Type B pancreatic cell (in vitro differentiated cells): Measurements from ENCODE around the gene RASAL2. TPM values are rescaled to one million over a fixed set of nuclear protein-coding genes. Genes with fewer than 3 reads are reported as not detected.

Experiments used
- DNase-seq: peaks from one replicate; pipeline ENCODE4 v3.0.0; 2021; ENCODE audit warnings: mixed read lengths; ENCODE audit not compliant: unreplicated experiment; ENCODE audit errors: extremely low spot score
- H3K27ac Mint-ChIP-seq: 2 replicates; pipeline ENCODE4 v1.8.0; 2021; ENCODE audit warnings: mild to moderate bottlenecking, mixed read lengths
- H3K27me3 Mint-ChIP-seq: 2 replicates; pipeline ENCODE4 v1.8.0; 2021; ENCODE audit warnings: mixed read lengths
- H3K36me3 Mint-ChIP-seq: 2 replicates; pipeline ENCODE4 v1.8.0; 2021; ENCODE audit warnings: mixed read lengths
- H3K4me1 Mint-ChIP-seq: one replicate; pipeline ENCODE4 v1.8.0; 2021; ENCODE audit warnings: mixed read lengths; ENCODE audit not compliant: unreplicated experiment
- H3K4me3 Mint-ChIP-seq: 2 replicates; pipeline ENCODE4 v1.8.0; 2021; ENCODE audit warnings: mild to moderate bottlenecking, mixed read lengths
- H3K9me3 Mint-ChIP-seq: 2 replicates; pipeline ENCODE4 v1.8.0; 2021; ENCODE audit warnings: mixed read lengths
- total RNA-seq: library from RNA; stranded (reverse); gene quantifications from 2 replicates; pipeline ENCODE4 v1.2.1, GENCODE V29; 2021; ENCODE audit warnings: low replicate concordance
- TF ChIP-seq, protein P1 (sequence below): fragments of 200-600 bp; sonication (generic); conservative IDR thresholded peaks from 2 replicates; pipeline ENCODE4 v1.5.0; 2021; ENCODE audit warnings: antibody characterized with exemption, mild to moderate bottlenecking

The RASAL2 gene
- total RNA-seq, 1 donor from 2014 or later, result 21.8 TPM

DNA sequence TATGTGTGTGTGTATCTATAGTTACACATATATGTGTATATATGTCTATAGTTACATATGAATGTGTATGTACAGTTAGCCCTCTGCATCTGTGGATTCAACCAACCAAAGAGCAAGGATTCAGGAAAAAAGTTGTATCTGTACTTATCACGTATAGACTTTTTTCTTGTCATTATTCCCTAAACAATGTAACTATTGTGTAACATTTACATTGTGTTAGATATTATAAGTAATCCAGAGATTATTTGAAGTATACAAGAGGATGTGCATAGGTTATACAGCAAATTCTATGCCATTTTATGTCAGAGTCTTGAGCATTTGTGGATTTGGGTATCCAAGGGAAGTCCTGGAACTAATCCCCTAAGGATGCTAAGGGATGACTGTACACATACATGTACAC is 71.3 kb downstream of the RASAL2 start:
- Mint-ChIP-seq H3K27ac (no peak overlapping the region), H3K36me3 (no peaks in the 10 kb centered on the region), H3K27me3 (no peaks in the 10 kb centered on the region), H3K4me1 (peaks cover 4% of the 10 kb centered on the region), H3K4me3 (no peak overlapping the region), H3K9me3 (no peaks in the 10 kb centered on the region)
- no peak for DNase-seq
- TF ChIP-seq, protein P1, sequence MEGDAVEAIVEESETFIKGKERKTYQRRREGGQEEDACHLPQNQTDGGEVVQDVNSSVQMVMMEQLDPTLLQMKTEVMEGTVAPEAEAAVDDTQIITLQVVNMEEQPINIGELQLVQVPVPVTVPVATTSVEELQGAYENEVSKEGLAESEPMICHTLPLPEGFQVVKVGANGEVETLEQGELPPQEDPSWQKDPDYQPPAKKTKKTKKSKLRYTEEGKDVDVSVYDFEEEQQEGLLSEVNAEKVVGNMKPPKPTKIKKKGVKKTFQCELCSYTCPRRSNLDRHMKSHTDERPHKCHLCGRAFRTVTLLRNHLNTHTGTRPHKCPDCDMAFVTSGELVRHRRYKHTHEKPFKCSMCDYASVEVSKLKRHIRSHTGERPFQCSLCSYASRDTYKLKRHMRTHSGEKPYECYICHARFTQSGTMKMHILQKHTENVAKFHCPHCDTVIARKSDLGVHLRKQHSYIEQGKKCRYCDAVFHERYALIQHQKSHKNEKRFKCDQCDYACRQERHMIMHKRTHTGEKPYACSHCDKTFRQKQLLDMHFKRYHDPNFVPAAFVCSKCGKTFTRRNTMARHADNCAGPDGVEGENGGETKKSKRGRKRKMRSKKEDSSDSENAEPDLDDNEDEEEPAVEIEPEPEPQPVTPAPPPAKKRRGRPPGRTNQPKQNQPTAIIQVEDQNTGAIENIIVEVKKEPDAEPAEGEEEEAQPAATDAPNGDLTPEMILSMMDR, result no peak

DNA sequence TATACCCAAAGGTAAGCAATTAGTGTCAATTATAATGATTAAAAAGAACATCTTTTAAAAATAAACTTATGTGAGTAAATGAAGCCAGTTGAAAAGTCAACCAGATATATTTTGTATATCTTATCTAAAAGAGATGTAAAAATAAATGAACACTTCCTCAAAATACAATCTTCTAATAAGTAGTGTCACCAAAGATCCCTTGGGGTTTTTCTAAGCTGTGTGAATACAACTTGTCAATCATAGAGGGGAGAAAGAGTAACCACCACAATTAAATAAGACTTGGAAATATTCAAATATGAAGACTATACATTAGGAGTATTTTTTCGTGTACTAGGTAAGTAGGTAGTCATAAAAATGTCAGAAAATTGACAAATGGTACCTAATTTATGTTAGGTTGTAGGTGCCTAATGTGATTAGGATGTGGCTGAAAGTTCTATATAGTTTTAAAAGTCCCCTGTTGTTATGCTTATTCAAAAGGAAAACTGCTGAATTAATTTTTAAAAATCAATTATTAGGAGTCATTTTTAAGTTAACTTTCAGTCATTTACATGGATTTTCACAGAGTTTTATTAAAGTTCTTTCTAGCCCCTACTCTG is 72.6 kb downstream of the RASAL2 start:
- Mint-ChIP-seq H3K9me3 (no peaks in the 10 kb centered on the region), H3K27ac (no peak overlapping the region), H3K27me3 (no peaks in the 10 kb centered on the region), H3K36me3 (no peaks in the 10 kb centered on the region), H3K4me3 (no peak overlapping the region), H3K4me1 (peaks cover 4% of the 10 kb centered on the region)
- TF ChIP-seq, protein P1, result no peak
- DNase-seq, result no peak

DNA sequence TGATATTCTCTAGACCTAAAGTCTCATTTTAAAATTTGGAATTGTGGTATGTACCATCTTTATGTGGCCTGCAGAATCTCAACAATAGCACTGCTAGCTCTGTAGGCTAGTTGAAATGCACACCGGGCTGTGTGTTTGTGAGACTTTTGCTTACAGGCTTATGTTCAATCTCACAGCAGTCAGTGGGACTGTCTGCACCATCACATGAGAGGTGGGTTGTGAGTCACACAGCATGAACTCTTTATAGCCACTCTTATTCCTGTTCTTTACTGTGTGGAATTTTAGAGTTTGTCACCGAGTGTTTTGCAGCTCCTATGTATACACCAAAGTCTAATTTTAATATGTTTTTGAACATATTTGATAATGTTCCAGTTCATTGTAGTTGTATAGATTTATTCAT is 74.6 kb downstream of the RASAL2 start:
- DNase-seq, result no peak
- Mint-ChIP-seq H3K36me3 (no peaks in the 10 kb centered on the region), H3K4me1 (peaks cover 9% of the 10 kb centered on the region), H3K9me3 (no peaks in the 10 kb centered on the region), H3K27me3 (no peaks in the 10 kb centered on the region), H3K4me3 (no peak overlapping the region), H3K27ac (no peak overlapping the region)
- TF ChIP-seq, protein P1, result no peak

DNA sequence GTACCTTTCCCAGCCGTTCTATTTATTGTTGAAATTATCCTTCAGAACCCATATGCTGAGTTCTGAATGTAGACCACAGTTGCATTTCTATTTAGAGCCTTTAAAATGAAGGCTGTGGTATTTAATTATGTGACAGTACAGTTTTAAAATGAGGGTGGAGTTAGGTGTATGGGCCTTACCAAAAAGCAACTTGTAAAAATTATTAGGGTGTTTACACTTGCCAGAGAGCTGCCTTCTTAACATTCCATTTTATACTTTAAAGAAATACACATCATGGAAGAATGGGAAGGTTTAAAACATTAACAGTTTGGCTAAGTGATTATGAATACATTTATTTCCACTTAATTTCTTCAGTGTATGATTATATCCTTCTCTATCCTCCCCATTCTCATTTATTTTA is 75.7 kb downstream of the RASAL2 start:
- H3K4me1 Mint-ChIP-seq, result peaks cover 15% of the 10 kb centered on the region
- TF ChIP-seq, protein P1, result no peak
- H3K9me3 Mint-ChIP-seq, result no peaks in the 10 kb centered on the region

DNA sequence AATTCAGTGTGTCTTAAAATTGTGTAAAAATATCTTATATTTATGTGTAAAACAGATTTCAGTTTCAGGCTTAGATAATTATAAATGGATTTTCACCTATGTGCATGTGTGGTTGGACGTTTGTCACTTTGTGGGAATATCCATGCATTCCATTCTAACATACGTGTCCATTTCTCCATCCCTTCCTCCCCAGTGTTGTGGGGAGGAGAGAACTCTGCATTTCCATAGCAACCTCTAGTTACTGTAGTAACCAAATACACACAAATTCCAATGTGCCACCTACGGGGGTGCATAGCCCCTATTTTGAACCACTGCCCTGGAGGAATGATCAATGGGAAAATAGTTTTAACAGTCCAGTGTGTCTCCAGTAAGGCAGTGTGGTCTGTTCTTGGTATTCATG is 79.0 kb downstream of the RASAL2 start:
- Mint-ChIP-seq H3K27me3 (no peaks in the 10 kb centered on the region), H3K36me3 (no peaks in the 10 kb centered on the region), H3K4me1 (peaks cover 12% of the 10 kb centered on the region), H3K9me3 (no peaks in the 10 kb centered on the region), H3K4me3 (no peak overlapping the region), H3K27ac (no peak overlapping the region)
- no peak for DNase-seq
- TF ChIP-seq, protein P1, result no peak

More for the DNA sequence above, 75.7 kb downstream of the RASAL2 start:
- no peak for DNase-seq
- Mint-ChIP-seq H3K36me3 (no peaks in the 10 kb centered on the region), H3K4me3 (no peak overlapping the region), H3K27ac (no peak overlapping the region), H3K27me3 (no peaks in the 10 kb centered on the region)

DNA sequence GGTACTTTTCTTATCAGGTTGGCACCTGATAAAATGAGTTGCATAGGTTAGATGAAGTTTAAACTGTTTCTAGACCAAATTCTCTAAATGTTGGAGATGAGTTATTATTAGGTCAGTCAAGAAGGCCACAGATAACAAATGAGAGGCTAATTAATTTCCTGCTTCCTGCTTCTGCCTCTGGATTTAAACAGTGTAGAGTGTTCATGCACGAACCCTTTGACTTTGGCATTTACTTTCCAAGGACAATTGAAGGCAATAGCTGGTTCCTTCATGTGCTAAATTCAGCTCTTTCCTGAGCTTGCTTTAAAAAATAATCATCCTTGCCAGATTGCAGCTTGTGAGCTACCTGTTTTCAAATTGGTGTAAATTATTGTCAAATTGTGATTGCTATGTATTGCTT is 80.6 kb downstream of the RASAL2 start:
- Mint-ChIP-seq H3K27me3 (no peaks in the 10 kb centered on the region), H3K9me3 (no peaks in the 10 kb centered on the region), H3K36me3 (no peaks in the 10 kb centered on the region), H3K27ac (no peak overlapping the region), H3K4me1 (peaks cover 12% of the 10 kb centered on the region), H3K4me3 (no peak overlapping the region)
- TF ChIP-seq, protein P1, result no peak
- no peak for DNase-seq
